ENCODE measurements around the gene CSHL1. TPM values are rescaled to one million over a fixed set of nuclear protein-coding genes. Genes with fewer than 3 reads are reported as not detected.

CSHL1 gene
- total RNA-seq, 4 donors from 2014 or later: not detected

DNA sequence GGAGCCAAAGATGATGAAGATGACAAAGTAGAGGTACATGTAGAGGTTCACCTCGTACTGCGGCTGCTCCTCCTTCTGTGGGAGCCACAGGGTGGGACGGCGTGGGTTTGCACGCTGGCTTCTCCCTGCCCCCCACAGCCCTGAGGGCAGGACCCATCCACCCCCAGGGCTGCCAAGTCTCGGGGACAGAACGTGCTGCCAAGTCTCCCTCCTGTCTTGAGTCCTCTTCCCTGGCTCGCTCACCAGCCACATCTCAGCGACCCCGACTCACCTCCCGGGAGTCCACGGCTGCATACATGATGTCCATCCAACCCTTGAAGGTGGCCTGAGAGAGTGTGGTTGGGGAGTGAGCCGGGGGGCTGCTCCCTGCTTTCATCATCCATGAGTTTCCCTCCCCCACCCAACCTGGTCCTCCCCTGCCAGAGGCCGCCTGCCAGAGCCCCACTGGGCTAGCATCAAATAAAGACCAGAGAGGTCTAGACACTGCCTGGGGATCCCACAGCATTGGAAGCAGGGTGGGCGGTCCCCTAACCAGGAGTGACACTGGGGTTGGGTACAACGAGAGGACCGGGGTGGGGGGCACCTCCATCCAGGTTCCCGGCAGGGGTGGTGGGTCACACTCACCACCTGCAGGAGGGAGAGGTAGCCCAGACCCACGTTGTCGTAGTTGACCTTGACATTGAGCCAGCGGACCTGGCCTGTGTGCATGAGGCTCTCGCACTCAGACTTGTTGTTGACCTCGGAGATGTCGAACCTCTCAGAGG is 33.9 kb upstream of the CSHL1 start:
- TF ChIP-seq EP300 (IDR thresholded peaks at IDR 0.05) (no peak), POLR2A (IDR thresholded peaks at IDR 0.05; ENCODE audit: low read depth) (no peak), POLR2AphosphoS5 (IDR thresholded peaks at IDR 0.05) (no peak)
- TF ChIP-seq, protein P1, sequence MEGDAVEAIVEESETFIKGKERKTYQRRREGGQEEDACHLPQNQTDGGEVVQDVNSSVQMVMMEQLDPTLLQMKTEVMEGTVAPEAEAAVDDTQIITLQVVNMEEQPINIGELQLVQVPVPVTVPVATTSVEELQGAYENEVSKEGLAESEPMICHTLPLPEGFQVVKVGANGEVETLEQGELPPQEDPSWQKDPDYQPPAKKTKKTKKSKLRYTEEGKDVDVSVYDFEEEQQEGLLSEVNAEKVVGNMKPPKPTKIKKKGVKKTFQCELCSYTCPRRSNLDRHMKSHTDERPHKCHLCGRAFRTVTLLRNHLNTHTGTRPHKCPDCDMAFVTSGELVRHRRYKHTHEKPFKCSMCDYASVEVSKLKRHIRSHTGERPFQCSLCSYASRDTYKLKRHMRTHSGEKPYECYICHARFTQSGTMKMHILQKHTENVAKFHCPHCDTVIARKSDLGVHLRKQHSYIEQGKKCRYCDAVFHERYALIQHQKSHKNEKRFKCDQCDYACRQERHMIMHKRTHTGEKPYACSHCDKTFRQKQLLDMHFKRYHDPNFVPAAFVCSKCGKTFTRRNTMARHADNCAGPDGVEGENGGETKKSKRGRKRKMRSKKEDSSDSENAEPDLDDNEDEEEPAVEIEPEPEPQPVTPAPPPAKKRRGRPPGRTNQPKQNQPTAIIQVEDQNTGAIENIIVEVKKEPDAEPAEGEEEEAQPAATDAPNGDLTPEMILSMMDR (IDR thresholded peaks at IDR 0.05): no peak
- H3K27me3 ChIP-seq: peaks cover 0 to 34% (median 0%) of the 10 kb centered on the region in 4 donors
- no peak overlapping the region for H3K4me3 ChIP-seq
- H3K36me3 ChIP-seq: no peaks in the 10 kb centered on the region
- H3K9me3 ChIP-seq: no peaks in the 10 kb centered on the region
- H3K27ac ChIP-seq (replicated peaks in 1 of 4): no peak overlapping the region
- intact Hi-C loops (cut with DNase I): no loop called here
- no peaks in the 10 kb centered on the region for H3K4me1 ChIP-seq
- no peak for DNase-seq (ENCODE audit: extremely low spot score)
- WGBS: 79% methylated on average over 20 of the region's 24 CpGs

DNA sequence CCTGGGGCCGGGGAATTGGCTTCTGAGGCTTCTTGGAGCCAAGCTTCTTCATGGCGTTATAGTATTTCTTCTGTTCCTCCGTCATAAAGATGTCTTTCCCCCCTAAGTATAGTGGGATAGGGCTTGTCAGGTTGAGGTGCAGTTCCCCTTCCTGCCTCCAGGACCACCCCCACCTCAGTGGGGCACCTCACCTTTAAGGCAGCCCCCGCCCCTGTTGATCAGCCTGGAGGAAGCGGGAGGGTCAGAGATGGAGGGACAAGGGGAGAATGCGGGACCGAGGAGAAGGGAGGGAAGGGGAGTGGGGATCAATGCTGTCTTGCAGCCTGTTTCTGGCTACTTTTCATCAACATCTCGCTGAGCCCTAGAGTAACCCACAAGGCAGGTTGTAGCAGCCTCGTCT is 32.7 kb upstream of the CSHL1 start:
- Histone ChIP-seq H3K4me1 (no peaks in the 10 kb centered on the region), H3K9me3 (no peaks in the 10 kb centered on the region), H3K27me3 (peaks cover 0 to 22% (median 0%) of the 10 kb centered on the region in 4 donors), H3K4me3 (no peak overlapping the region), H3K27ac (replicated peaks in 1 of 4) (no peak overlapping the region), H3K36me3 (no peaks in the 10 kb centered on the region)
- DNase-seq (ENCODE audit: extremely low spot score): no peak
- WGBS: 84% methylated on average over 7 of the region's 9 CpGs
- intact Hi-C loops (cut with DNase I): no loop called here
- TF ChIP-seq POLR2AphosphoS5 (IDR thresholded peaks at IDR 0.05): no peak
- TF ChIP-seq, protein P1 (IDR thresholded peaks at IDR 0.05): no peak
- no peak for TF ChIP-seq POLR2A (IDR thresholded peaks at IDR 0.05; ENCODE audit: low read depth)
- TF ChIP-seq EP300 (IDR thresholded peaks at IDR 0.05): no peak

DNA sequence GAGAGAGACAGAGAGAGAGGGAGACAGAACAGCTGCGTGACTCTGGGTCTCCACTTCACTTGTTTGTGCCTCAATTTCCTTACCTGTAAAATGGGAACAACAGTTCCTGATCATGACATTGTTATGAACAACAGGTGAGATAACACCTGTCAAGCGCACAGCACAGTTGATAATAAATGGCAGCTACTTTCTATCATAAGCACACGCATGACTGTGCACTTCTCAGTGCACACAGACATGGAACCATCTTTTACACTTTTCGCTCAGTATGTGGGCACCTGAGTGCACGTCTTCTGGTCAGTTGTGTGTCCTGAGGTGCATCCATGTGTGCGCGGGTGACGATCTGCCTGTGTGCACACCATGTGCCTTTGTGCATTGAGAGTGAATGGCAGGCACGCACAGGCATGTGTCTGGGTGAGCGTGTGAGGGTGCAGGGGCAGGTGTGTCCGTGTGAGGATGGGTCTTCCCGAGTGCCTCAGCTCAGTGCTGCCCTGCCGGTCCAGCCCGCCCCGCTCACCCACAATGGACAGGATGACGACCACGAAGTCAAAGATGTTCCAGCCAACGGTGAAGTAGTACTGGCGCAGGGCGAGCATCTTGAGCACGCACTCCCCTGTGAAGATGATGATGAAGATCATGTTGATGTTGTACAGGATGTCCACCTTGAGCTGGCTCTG is 31.4 kb upstream of the CSHL1 start:
- 95% methylated on average over 21 of the region's 21 CpGs for WGBS
- no peak overlapping the region for H3K27ac ChIP-seq (replicated peaks in 1 of 4)
- no peak overlapping the region for H3K4me3 ChIP-seq
- intact Hi-C loops (cut with DNase I): no loop called here
- H3K27me3 ChIP-seq: peaks cover 0 to 10% (median 0%) of the 10 kb centered on the region in 4 donors
- H3K36me3 ChIP-seq: no peaks in the 10 kb centered on the region
- TF ChIP-seq POLR2A (IDR thresholded peaks at IDR 0.05; ENCODE audit: low read depth): no peak
- TF ChIP-seq POLR2AphosphoS5 (IDR thresholded peaks at IDR 0.05): no peak
- TF ChIP-seq, protein P1 (IDR thresholded peaks at IDR 0.05): no peak
- TF ChIP-seq EP300 (IDR thresholded peaks at IDR 0.05): no peak
- DNase-seq (ENCODE audit: extremely low spot score): no peak
- H3K9me3 ChIP-seq: no peaks in the 10 kb centered on the region
- H3K4me1 ChIP-seq: no peaks in the 10 kb centered on the region

DNA sequence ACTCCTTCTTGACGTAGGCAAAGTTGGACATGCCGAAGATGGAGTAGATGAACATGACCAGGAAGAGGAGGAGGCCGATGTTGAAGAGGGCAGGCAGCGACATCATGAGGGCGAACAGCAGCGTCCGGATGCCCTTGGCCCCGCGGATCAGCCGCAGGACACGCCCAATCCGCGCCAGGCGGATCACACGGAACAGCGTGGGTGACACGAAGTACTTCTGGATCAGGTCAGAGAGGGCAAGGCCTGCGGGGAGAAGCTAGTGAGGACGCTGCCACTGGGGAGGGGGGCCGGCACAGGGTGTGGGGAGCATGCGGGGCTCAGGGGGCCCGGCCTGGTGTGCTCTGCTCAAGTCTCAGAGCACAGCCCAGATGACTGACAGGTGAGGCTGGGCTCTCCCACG is 30.7 kb upstream of the CSHL1 start:
- Histone ChIP-seq H3K36me3 (no peaks in the 10 kb centered on the region), H3K27me3 (peaks cover 0 to 3% (median 0%) of the 10 kb centered on the region in 4 donors), H3K27ac (replicated peaks in 1 of 4) (no peak overlapping the region), H3K4me1 (no peaks in the 10 kb centered on the region), H3K4me3 (no peak overlapping the region), H3K9me3 (no peaks in the 10 kb centered on the region)
- DNase-seq (ENCODE audit: extremely low spot score): no peak
- TF ChIP-seq, protein P1 (IDR thresholded peaks at IDR 0.05): no peak
- no peak for TF ChIP-seq POLR2AphosphoS5 (IDR thresholded peaks at IDR 0.05)
- WGBS: 92% methylated on average over 14 of the region's 23 CpGs
- intact Hi-C loops (cut with DNase I): no loop called here

All from esophagus muscularis mucosa (tissue), 4 donors.